Hepatocyte (in vitro differentiated cells): ENCODE results near the gene CD22. TPM values are rescaled to one million over a fixed set of nuclear protein-coding genes. Genes with fewer than 3 reads are reported as not detected.

Experiments used
- DNase-seq: peaks from one replicate; pipeline ENCODE4 v3.0.0-alpha.2; 2016; ENCODE audit warnings: low spot score
- H2AFZ ChIP-seq: fragments of 200-600 bp; sonication (generic); 2 replicates; pipeline ENCODE4 v1.6.0; 2016; ENCODE audit warnings: antibody characterized with exemption, mild to moderate bottlenecking
- H3K27ac ChIP-seq: fragments of 200-600 bp; sonication (generic); 2 replicates; pipeline ENCODE4 v1.5.1; 2016; ENCODE audit warnings: mild to moderate bottlenecking
- H3K27me3 ChIP-seq: fragments of 200-600 bp; sonication (generic); 2 replicates; pipeline ENCODE4 v1.6.1; 2016
- H3K36me3 ChIP-seq: fragments of 200-600 bp; sonication (generic); replicated peaks from 2 replicates; pipeline ENCODE4 v1.5.1; 2016; ENCODE audit warnings: low read depth; ENCODE audit not compliant: insufficient read depth
- H3K4me1 ChIP-seq: fragments of 200-600 bp; sonication (generic); 2 replicates; pipeline ENCODE4 v1.5.1; 2016; ENCODE audit warnings: mild to moderate bottlenecking, moderate library complexity; ENCODE audit not compliant: insufficient read depth
- H3K4me2 ChIP-seq: fragments of 200-600 bp; sonication (generic); 2 replicates; pipeline ENCODE4 v1.6.0; 2016
- H3K4me3 ChIP-seq: fragments of 200-600 bp; sonication (generic); 2 replicates; pipeline ENCODE4 v1.5.1; 2016; ENCODE audit warnings: mild to moderate bottlenecking
- H3K79me2 ChIP-seq: fragments of 200-600 bp; sonication (generic); 2 replicates; pipeline ENCODE4 v1.6.0; 2017; ENCODE audit warnings: mild to moderate bottlenecking
- H3K9me2 ChIP-seq: fragments of 200-600 bp; sonication (generic); replicated peaks from 2 replicates; pipeline ENCODE4 v1.6.0; 2017; ENCODE audit warnings: mild to moderate bottlenecking; ENCODE audit not compliant: insufficient read depth
- H3K9me3 ChIP-seq: fragments of 200-600 bp; sonication (generic); 2 replicates; pipeline ENCODE4 v1.5.1; 2016; ENCODE audit warnings: low read depth, mild to moderate bottlenecking
- H4K20me1 ChIP-seq: fragments of 200-600 bp; sonication (generic); 2 replicates; pipeline ENCODE4 v1.6.0; 2016; ENCODE audit warnings: mild to moderate bottlenecking; ENCODE audit not compliant: insufficient read depth, poor library complexity, severe bottlenecking
- EZH2 ChIP-seq: fragments of 200-600 bp; sonication (generic); IDR thresholded peaks from 2 replicates; pipeline ENCODE4 v1.6.1; 2016; ENCODE audit warnings: antibody characterized with exemption, mild to moderate bottlenecking, borderline replicate concordance
- EZH2phosphoT487 ChIP-seq: fragments of 200-600 bp; sonication (generic); IDR thresholded peaks from one replicate; pipeline ENCODE4 v1.6.1; 2018; ENCODE audit warnings: antibody characterized with exemption, mild to moderate bottlenecking, low read depth, moderate library complexity; ENCODE audit not compliant: unreplicated experiment, severe bottlenecking
- WGBS: methylation state at CpG from one replicate; pipeline ENCODE4 v1.1.6; 2016; ENCODE audit warnings: low lambda C conversion rate; ENCODE audit errors: missing lambda C conversion rate; 5-methylcytosine and 5-hydroxymethylcytosine counted together
- polyA plus RNA-seq: library from polyadenylated mRNA; unstranded; fragments of >200 nt; fragmentation: Nextera tagmentation; extraction: Ambion mirVana; gene quantifications from 2 replicates; pipeline ENCODE4 v1.2.1, GENCODE V29; 2016
- total RNA-seq: library from RNA; depleted of rRNA; stranded (reverse); fragments of >200 nt; gene quantifications from 2 replicates; pipeline ENCODE4 v1.2.3, GENCODE V29; 2014
- TF ChIP-seq, protein P1 (sequence below): fragments of 200-600 bp; sonication (generic); IDR thresholded peaks from 2 replicates; pipeline ENCODE4 v1.5.1; 2016; ENCODE audit warnings: antibody characterized with exemption, mild to moderate bottlenecking; ENCODE audit not compliant: poor library complexity

The CD22 gene
- total and polyA plus RNA-seq, 2 experiments from 2014 or later, result 1.6 TPM; not detected in 1

DNA sequence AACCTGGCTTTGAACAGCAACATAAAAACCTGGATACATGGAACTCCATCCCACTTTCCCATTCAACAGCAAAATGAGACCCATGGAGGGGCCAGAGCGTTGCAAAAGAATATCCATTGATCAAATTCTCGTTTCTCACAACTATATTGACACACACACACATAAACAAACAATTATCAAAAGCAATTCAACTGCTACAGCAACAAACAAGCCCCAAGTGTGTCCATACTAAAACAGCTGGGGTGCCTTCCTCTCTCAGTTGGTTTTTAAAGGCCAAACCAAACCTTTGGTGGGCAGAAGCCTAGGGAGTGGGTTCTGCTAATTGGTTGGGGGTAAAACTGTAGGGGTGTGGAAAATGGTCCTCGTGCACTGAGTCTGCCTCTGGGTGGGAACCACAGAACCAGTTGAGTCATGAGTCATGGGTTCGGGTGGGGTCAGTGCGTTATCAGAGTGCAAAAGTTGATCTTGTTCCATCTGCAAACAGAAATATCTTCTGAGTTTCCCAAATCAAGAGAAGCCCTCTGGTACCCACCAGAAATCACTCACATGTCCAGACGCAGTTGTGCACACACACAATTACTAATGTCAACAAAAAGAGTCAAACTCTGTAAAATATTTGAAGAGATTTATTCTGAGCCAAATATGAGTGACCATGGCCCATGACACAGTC lies 60.3 kb downstream of the CD22 start:
- Histone ChIP-seq H3K4me3 (no peak overlapping the region), H3K9me3 (peaks cover 4% of the 10 kb centered on the region), H3K27me3 (no peaks in the 10 kb centered on the region), H3K36me3 (no peaks in the 10 kb centered on the region), H3K27ac (peak overlapping the region; percentile 23), H4K20me1 (no peaks in the 10 kb centered on the region), H3K4me2 (no peak overlapping the region), H3K79me2 (no peaks in the 10 kb centered on the region), H3K4me1 (no peaks in the 10 kb centered on the region), H3K9me2 (no peaks in the 10 kb centered on the region), H2AFZ (no peak overlapping the region)
- no peak for DNase-seq
- 61% methylated on average over 6 of the region's 6 CpGs for WGBS
- TF ChIP-seq EZH2phosphoT487 (no peak), EZH2 (no peak)
- TF ChIP-seq, protein P1, sequence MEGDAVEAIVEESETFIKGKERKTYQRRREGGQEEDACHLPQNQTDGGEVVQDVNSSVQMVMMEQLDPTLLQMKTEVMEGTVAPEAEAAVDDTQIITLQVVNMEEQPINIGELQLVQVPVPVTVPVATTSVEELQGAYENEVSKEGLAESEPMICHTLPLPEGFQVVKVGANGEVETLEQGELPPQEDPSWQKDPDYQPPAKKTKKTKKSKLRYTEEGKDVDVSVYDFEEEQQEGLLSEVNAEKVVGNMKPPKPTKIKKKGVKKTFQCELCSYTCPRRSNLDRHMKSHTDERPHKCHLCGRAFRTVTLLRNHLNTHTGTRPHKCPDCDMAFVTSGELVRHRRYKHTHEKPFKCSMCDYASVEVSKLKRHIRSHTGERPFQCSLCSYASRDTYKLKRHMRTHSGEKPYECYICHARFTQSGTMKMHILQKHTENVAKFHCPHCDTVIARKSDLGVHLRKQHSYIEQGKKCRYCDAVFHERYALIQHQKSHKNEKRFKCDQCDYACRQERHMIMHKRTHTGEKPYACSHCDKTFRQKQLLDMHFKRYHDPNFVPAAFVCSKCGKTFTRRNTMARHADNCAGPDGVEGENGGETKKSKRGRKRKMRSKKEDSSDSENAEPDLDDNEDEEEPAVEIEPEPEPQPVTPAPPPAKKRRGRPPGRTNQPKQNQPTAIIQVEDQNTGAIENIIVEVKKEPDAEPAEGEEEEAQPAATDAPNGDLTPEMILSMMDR, result no peak

- 93% methylated on average over 5 of the region's 5 CpGs for WGBS
- Histone ChIP-seq H3K27me3 (no peaks in the 10 kb centered on the region), H3K79me2 (no peaks in the 10 kb centered on the region), H3K4me1 (no peaks in the 10 kb centered on the region), H3K4me3 (no peak overlapping the region), H4K20me1 (no peaks in the 10 kb centered on the region), H2AFZ (no peak overlapping the region), H3K4me2 (no peak overlapping the region), H3K27ac (no peak overlapping the region), H3K9me2 (no peaks in the 10 kb centered on the region), H3K9me3 (no peaks in the 10 kb centered on the region), H3K36me3 (no peaks in the 10 kb centered on the region)
- DNase-seq, result no peak
- no peak for TF ChIP-seq EZH2
- TF ChIP-seq, protein P1, result no peak
- no peak for TF ChIP-seq EZH2phosphoT487
Measured at GRCh38 chr19:35392742-35393715, 64.0 kb downstream of the CD22 start.

- Histone ChIP-seq H3K4me2 (peak overlapping the region; percentile 14), H3K79me2 (no peaks in the 10 kb centered on the region), H2AFZ (no peak overlapping the region), H3K27me3 (no peaks in the 10 kb centered on the region), H4K20me1 (no peaks in the 10 kb centered on the region), H3K4me1 (no peaks in the 10 kb centered on the region), H3K36me3 (no peaks in the 10 kb centered on the region), H3K4me3 (no peak overlapping the region), H3K9me3 (no peaks in the 10 kb centered on the region), H3K9me2 (no peaks in the 10 kb centered on the region), H3K27ac (peak overlapping the region; percentile 38)
- peak; percentile 67 for DNase-seq
- WGBS, result 42% methylated on average over 19 of the region's 19 CpGs
- TF ChIP-seq EZH2phosphoT487, result no peak
- TF ChIP-seq, protein P1, result no peak
Measured at GRCh38 chr19:35395382-35396199, 66.6 kb downstream of the CD22 start.
